H1 (cell line): ENCODE data around the gene ACTR6. TPM values are rescaled to one million over a fixed set of nuclear protein-coding genes. Genes with fewer than 3 reads are reported as not detected.
A peak's percentile ranks its signal among the peaks of the same experiment; 100 is the strongest.

Source experiments
- CTCF ChIA-PET: fragments of 300-600 bp; sonication (Branson Sonifier 250); formaldehyde crosslinking; loops from one replicate; lab custom pipeline; 2021; ENCODE audit not compliant: partially characterized antibody; lab: Charles Lee
- POLR2A ChIA-PET: fragments of 300-600 bp; sonication (Branson Sonifier 250); formaldehyde crosslinking; loops from one replicate; lab custom pipeline; 2021; ENCODE audit warnings: inconsistent platforms; ENCODE audit not compliant: partially characterized antibody; lab: Charles Lee
- DNase-seq, 2 experiments: peaks; one replicate each; pipeline versions ENCODE4 v3.0.0 to v3.0.0-alpha.2; 2010 to 2022; ENCODE audit warnings: low spot score in 2 of 2, low read depth in 1 of 2, mixed read lengths in 1 of 2
- FAIRE-seq: peaks from 2 replicates; lab custom pipeline; 2011; peaks lifted over from hg19 to GRCh38; lab: Jason Lieb, UNC
- H2AFZ ChIP-seq: 2 replicates; pipeline ENCODE4 v1.8.1; 2012; ENCODE audit warnings: low read length, inconsistent platforms
- H2AK5ac ChIP-seq: 2 replicates; pipeline ENCODE4 v1.6.1; 2013; ENCODE audit warnings: low read depth, low read length
- H2BK120ac ChIP-seq: replicated peaks from 2 replicates; pipeline ENCODE3; 2013; ENCODE audit warnings: low read depth, low read length, inconsistent platforms
- H2BK12ac ChIP-seq: 2 replicates; pipeline ENCODE4 v1.6.1; 2013; ENCODE audit warnings: low read depth, low read length
- H2BK15ac ChIP-seq: 2 replicates; pipeline ENCODE4 v1.6.1; 2013; ENCODE audit warnings: low read length
- H2BK20ac ChIP-seq: 2 replicates; pipeline ENCODE4 v1.6.1; 2013; ENCODE audit warnings: low read length
- H2BK5ac ChIP-seq: 2 replicates; pipeline ENCODE4 v1.6.1; 2013; ENCODE audit warnings: low read depth, low read length
- H3K14ac ChIP-seq: 2 replicates; pipeline ENCODE4 v1.6.1; 2013; ENCODE audit warnings: inconsistent platforms; ENCODE audit not compliant: insufficient read length
- H3K18ac ChIP-seq: 2 replicates; pipeline ENCODE4 v1.6.1; 2013; ENCODE audit warnings: low read length; ENCODE audit errors: extremely low read depth
- H3K23ac ChIP-seq: 2 replicates; pipeline ENCODE4 v1.6.1; 2013; ENCODE audit warnings: inconsistent platforms; ENCODE audit not compliant: insufficient read length
- H3K23me2 ChIP-seq: 2 replicates; pipeline ENCODE4 v1.6.1; 2013; ENCODE audit warnings: low read depth, low read length
- H3K27ac ChIP-seq: 2 replicates; pipeline ENCODE4 v1.6.1; 2011; ENCODE audit warnings: low read depth, low read length, inconsistent platforms
- H3K27me3 ChIP-seq, 4 experiments: replicated peaks in 1 of 4; 1 replicate in 1 of 4; 2 replicates in 3 of 4; pipeline versions ENCODE4 v1.6.1 to v1.8.1; 2011 to 2013; ENCODE audit warnings: low read length in 3 of 4, mild to moderate bottlenecking in 3 of 4, inconsistent platforms in 2 of 4, mixed read lengths in 2 of 4, moderate library complexity in 1 of 4; ENCODE audit not compliant: control insufficient read depth in 3 of 4, insufficient read depth in 3 of 4; ENCODE audit errors: extremely low read depth in 1 of 4
- H3K36me3 ChIP-seq, 4 experiments: 2 replicates each; pipeline versions ENCODE4 v1.6.1 to v1.8.1; 2011 to 2013; ENCODE audit warnings: mild to moderate bottlenecking in 4 of 4, low read length in 3 of 4, moderate library complexity in 2 of 4, control low read depth in 1 of 4, inconsistent platforms in 1 of 4; ENCODE audit not compliant: insufficient read depth in 4 of 4, control insufficient read depth in 2 of 4
- H3K4ac ChIP-seq: replicated peaks from 2 replicates; pipeline ENCODE3; 2013; ENCODE audit warnings: low read length, low read depth, mixed read lengths, inconsistent platforms; ENCODE audit not compliant: insufficient read length
- H3K4me1 ChIP-seq, 4 experiments: replicated peaks in 1 of 4; 1 replicate in 1 of 4; 2 replicates in 3 of 4; pipeline versions ENCODE4 v1.6.1 to v1.8.1; 2011 to 2013; ENCODE audit warnings: low read length in 3 of 4, inconsistent platforms in 2 of 4, mixed read lengths in 1 of 4; ENCODE audit not compliant: insufficient read depth in 4 of 4, control insufficient read depth in 3 of 4
- H3K4me2 ChIP-seq, 2 experiments: 2 replicates each; pipeline versions ENCODE4 v1.6.1 to v1.8.1; 2011 to 2013; ENCODE audit warnings: low read depth in 2 of 2, low read length in 2 of 2, control low read depth in 1 of 2, inconsistent platforms in 1 of 2, mild to moderate bottlenecking in 1 of 2; ENCODE audit not compliant: insufficient read depth in 1 of 2
- H3K4me3 ChIP-seq, 4 experiments: fragments of 200-600, 300-600 bp in 1 of 4; sonication (generic), shearing (Covaris generic), sonication (Bioruptor Twin) in 1 of 4; 2 replicates each; pipeline versions ENCODE4 v1.5.1 to v1.8.1; 2011 to 2016; ENCODE audit warnings: low read length in 4 of 4, low read depth in 3 of 4, control low read depth in 2 of 4, inconsistent platforms in 2 of 4, mild to moderate bottlenecking in 2 of 4, mixed read lengths in 1 of 4, moderate library complexity in 1 of 4; ENCODE audit not compliant: insufficient read depth in 2 of 4; ENCODE audit errors: extremely low read depth in 1 of 4
- H3K56ac ChIP-seq: replicated peaks from 2 replicates; pipeline ENCODE3; 2013; ENCODE audit warnings: low read depth, mild to moderate bottlenecking, mixed read lengths, low read length, inconsistent platforms; ENCODE audit not compliant: insufficient read length
- H3K79me1 ChIP-seq: 2 replicates; pipeline ENCODE4 v1.6.1; 2013; ENCODE audit warnings: low read depth, low read length, control low read depth
- H3K79me2 ChIP-seq, 2 experiments: 2 replicates each; pipeline versions ENCODE4 v1.6.1 to v1.8.1; 2012 to 2013; ENCODE audit warnings: low read length in 2 of 2, mild to moderate bottlenecking in 2 of 2, inconsistent platforms in 1 of 2; ENCODE audit not compliant: insufficient read depth in 2 of 2, control insufficient read depth in 1 of 2
- H3K9ac ChIP-seq, 4 experiments: replicated peaks in 1 of 4; 1 replicate in 1 of 4; 2 replicates in 3 of 4; pipeline versions ENCODE4 v1.6.1 to v1.8.1; 2011 to 2013; ENCODE audit warnings: low read depth in 3 of 4, low read length in 3 of 4, control low read depth in 2 of 4, mild to moderate bottlenecking in 2 of 4, moderate library complexity in 2 of 4, inconsistent platforms in 1 of 4; ENCODE audit errors: extremely low read depth in 1 of 4
- H3K9me3 ChIP-seq, 2 experiments: 2 replicates each; pipeline versions ENCODE4 v1.6.1 to v1.8.1; 2012 to 2013; ENCODE audit warnings: mild to moderate bottlenecking in 2 of 2, moderate library complexity in 2 of 2, control low read depth in 1 of 2, inconsistent platforms in 1 of 2, low read depth in 1 of 2, low read length in 1 of 2, mixed read lengths in 1 of 2; ENCODE audit not compliant: insufficient read depth in 2 of 2
- H4K20me1 ChIP-seq, 2 experiments: replicated peaks in 1 of 2; 2 replicates each; pipeline versions ENCODE3 to v1.8.1; 2011 to 2013; ENCODE audit warnings: inconsistent platforms in 2 of 2, low read length in 2 of 2, mild to moderate bottlenecking in 1 of 2; ENCODE audit not compliant: insufficient read depth in 2 of 2, control insufficient read depth in 1 of 2
- H4K5ac ChIP-seq: 2 replicates; pipeline ENCODE4 v1.6.1; 2013; ENCODE audit warnings: low read length, low read depth, mixed read lengths, inconsistent platforms; ENCODE audit not compliant: insufficient read length
- H4K8ac ChIP-seq: 2 replicates; pipeline ENCODE4 v1.8.0; 2013; ENCODE audit warnings: mild to moderate bottlenecking, moderate library complexity, low read length, inconsistent platforms; ENCODE audit not compliant: insufficient read depth; ENCODE audit errors: extremely low read depth
- H4K91ac ChIP-seq: replicated peaks from 2 replicates; pipeline ENCODE3; 2013; ENCODE audit warnings: low read length, mixed read lengths, inconsistent platforms; ENCODE audit not compliant: insufficient read length
- BACH1 ChIP-seq: IDR thresholded peaks from 2 replicates; pipeline ENCODE4 v1.6.1; 2012; ENCODE audit warnings: low read length, improper control_type of control experiment
- CHD1 ChIP-seq: IDR thresholded peaks from 2 replicates; pipeline ENCODE4 v1.6.1; 2012; ENCODE audit warnings: low read depth, low read length, improper control_type of control experiment
- CHD2 ChIP-seq: IDR thresholded peaks from 2 replicates; pipeline ENCODE4 v1.6.1; 2012; ENCODE audit warnings: low read length, improper control_type of control experiment
- HDAC6 ChIP-seq: IDR thresholded peaks from one replicate; pipeline ENCODE4 v1.7.1; 2012; ENCODE audit warnings: low read depth, mild to moderate bottlenecking, inconsistent platforms, low read length, moderate library complexity
- KDM4A ChIP-seq: IDR thresholded peaks from one replicate; pipeline ENCODE4 v1.7.1; 2012; ENCODE audit warnings: low read depth, mild to moderate bottlenecking, moderate library complexity, low read length, inconsistent platforms; ENCODE audit not compliant: severe bottlenecking
- SRF ChIP-seq: IDR thresholded peaks from 2 replicates; pipeline ENCODE4 v1.6.1; 2011; ENCODE audit warnings: mild to moderate bottlenecking, low read depth, low read length, moderate library complexity
- TEAD4 ChIP-seq: IDR thresholded peaks from 2 replicates; pipeline ENCODE4 v1.6.1; 2012; ENCODE audit warnings: low read depth, low read length, inconsistent platforms, mixed read lengths
- WGBS, 2 experiments: shearing (Covaris generic) in 1 of 2; methylation state at CpG; one replicate each; pipeline versions ENCODE4 v1.1.6 to v1.1.7; 2013 to 2015; ENCODE audit warnings: low lambda C conversion rate in 2 of 2, mixed read lengths in 2 of 2, inconsistent platforms in 1 of 2, low coverage in 1 of 2, missing lambda C conversion rate in 1 of 2; ENCODE audit not compliant: insufficient replicate concordance in 2 of 2, insufficient coverage in 1 of 2, insufficient read length in 1 of 2; ENCODE audit errors: extremely low coverage in 1 of 2, missing lambda C conversion rate in 1 of 2; 5-methylcytosine and 5-hydroxymethylcytosine counted together
- polyA plus RNA-seq, 7 experiments: library from polyadenylated mRNA; depleted of rRNA in 3 of 7; stranded (reverse) in 5 of 7; unstranded in 2 of 7; fragments of >200 nt in 5 of 7; fragments of 200-250 nt in 2 of 7; gene quantifications; 1 replicate in 5 of 7; 2 replicates in 1 of 7; 4 replicates in 1 of 7; pipeline versions ENCODE4 v1.2.1 to v1.2.3, GENCODE V29; 2011 to 2013; ENCODE audit warnings: missing spikeins in 2 of 7, mixed read lengths in 2 of 7
- total RNA-seq: library from RNA; stranded (reverse); fragmentation: NEBNext Ultra II Directional; extraction: Animal tissue kit (Norgen Biotek cat#: 25700); gene quantifications from 2 replicates; pipeline ENCODE4 v1.2.1, GENCODE V29; 2021

The ACTR6 gene
- total and polyA plus RNA-seq, 2 of the 8 experiments (the other 6 are each of a cell fraction or from before 2014, with no cell fraction given), result 10.2 to 36.8 TPM

DNA sequence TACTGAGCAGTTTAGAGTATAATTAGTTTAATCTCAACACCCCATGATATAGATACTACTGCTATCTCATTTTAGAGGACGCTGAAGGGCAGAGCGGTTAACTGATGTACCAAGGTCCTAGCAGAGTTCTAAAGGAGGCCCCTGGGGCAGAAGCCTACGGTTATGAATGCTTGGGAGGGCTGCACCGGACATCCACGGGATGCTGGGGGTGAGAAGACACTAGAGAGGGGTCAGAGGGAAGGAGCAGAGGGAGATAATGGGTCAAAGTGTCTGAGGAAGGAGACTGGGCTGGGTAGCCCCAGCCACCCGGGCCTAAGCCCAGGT lies 1.6 kb upstream of the ACTR6 start:
- peak overlapping the region; percentile 51 for H3K4ac ChIP-seq

More for the DNA sequence above, 1.6 kb upstream of the ACTR6 start:
- DNase-seq (no peak), FAIRE-seq (no peak)
- Histone ChIP-seq H4K8ac (peak overlapping the region; percentile 94; the same call in 1 of the 2 replicates), H2BK15ac (peak overlapping the region; percentile 81; the same call in 1 of the 2 replicates), H3K27ac (0 out of 2 replicates have a peak overlapping the region, but pooled peaks have one; percentile 8), H3K4me2 (peak overlapping the region; percentile 91 to 94), H3K23ac (no peak overlapping the region), H4K91ac (peak overlapping the region; percentile 25), H3K18ac (peak overlapping the region; percentile 90), H3K23me2 (peaks cover 9% of the 10 kb centered on the region; the same call in 1 of the 2 replicates), H3K4me1 (peaks cover 0 to 3% (median 0%) of the 10 kb centered on the region in 4 experiments; a peak in 2 of 7 replicates), H2BK5ac (0 out of 2 replicates have a peak overlapping the region, but pooled peaks have one; percentile 78), H3K27me3 (no peaks in the 10 kb centered on the region), H3K9ac (peak overlapping the region; percentile 38 to 77 (median 68)), H4K5ac (no peak overlapping the region), H3K56ac (peak overlapping the region; percentile 48), H4K20me1 (no peaks in the 10 kb centered on the region), H3K79me2 (peaks cover 0 to 31% of the 10 kb centered on the region in 2 experiments; a peak in 3 of 4 replicates), H2BK12ac (peak overlapping the region; percentile 60; the same call in 1 of the 2 replicates), H3K36me3 (peaks cover 0 to 6% (median 3%) of the 10 kb centered on the region in 4 experiments; a peak in 3 of 8 replicates), H2BK120ac (no peak overlapping the region), H2AFZ (no peak overlapping the region; the same call in 1 of the 2 replicates), H3K4me3 (peak overlapping the region; percentile 77 to 99 (median 94)), H2BK20ac (no peak overlapping the region), H2AK5ac (no peak overlapping the region), H3K14ac (peak overlapping the region; percentile 79), H3K79me1 (no peaks in the 10 kb centered on the region), H3K9me3 (no peaks in the 10 kb centered on the region)
- 33% methylated on average over 6 of the region's 6 CpGs; no CpG with 5 or more reads in 1 of the 2 experiments for WGBS, 2 experiments
- no peak for TF ChIP-seq TEAD4
- TF ChIP-seq SRF, result no peak
- no peak for TF ChIP-seq HDAC6
- no peak for TF ChIP-seq CHD2
- no peak for TF ChIP-seq CHD1
- no peak for TF ChIP-seq BACH1
- TF ChIP-seq KDM4A, result no peak
- POLR2A ChIA-PET, result interaction anchor here (1.9 kb wide), 1 partner anchor 47 kb away, joined by 4 read pairs; no protein-coding TSS in a partner anchor
- CTCF ChIA-PET, result no interaction called here
